HAP-1 (cell line): ENCODE measurements around the gene CRHR1.

ENCODE experiments used
- DNase-seq, 2 experiments: peaks; one replicate each; pipeline ENCODE4 v3.0.0-alpha.2; 2016 to 2020; ENCODE audit warnings: low spot score in 2 of 2
- H3K27me3 ChIP-seq: fragments of 250-450 bp; sonication (Bioruptor Pico); 2 replicates; pipeline ENCODE4 v1.5.1; 2020; ENCODE audit warnings: low read depth, mild to moderate bottlenecking, moderate library complexity
- H3K36me3 ChIP-seq: fragments of 250-450 bp; sonication (Bioruptor Pico); replicated peaks from 2 replicates; pipeline ENCODE4 v1.5.1; 2020; ENCODE audit warnings: mild to moderate bottlenecking
- H3K4me1 ChIP-seq: fragments of 250-450 bp; sonication (Bioruptor Pico); 2 replicates; pipeline ENCODE4 v1.5.1; 2020; ENCODE audit warnings: mild to moderate bottlenecking
- H3K4me3 ChIP-seq: fragments of 250-450 bp; sonication (Bioruptor Pico); 2 replicates; pipeline ENCODE4 v1.5.1; 2020; ENCODE audit warnings: mild to moderate bottlenecking, moderate library complexity
- H3K9me3 ChIP-seq: fragments of 250-450 bp; sonication (Bioruptor Pico); 2 replicates; pipeline ENCODE4 v1.5.1; 2020; ENCODE audit warnings: mild to moderate bottlenecking, moderate library complexity
- in situ Hi-C: fragments of 300-500 bp; cut with MboI; formaldehyde crosslinking; loops from 3 replicates; pipeline ENCODE4 v1.14.3; 2020; ENCODE audit warnings: low sequenced_read_pairs, inconsistent platforms, mixed read lengths

Gene CRHR1

DNA sequence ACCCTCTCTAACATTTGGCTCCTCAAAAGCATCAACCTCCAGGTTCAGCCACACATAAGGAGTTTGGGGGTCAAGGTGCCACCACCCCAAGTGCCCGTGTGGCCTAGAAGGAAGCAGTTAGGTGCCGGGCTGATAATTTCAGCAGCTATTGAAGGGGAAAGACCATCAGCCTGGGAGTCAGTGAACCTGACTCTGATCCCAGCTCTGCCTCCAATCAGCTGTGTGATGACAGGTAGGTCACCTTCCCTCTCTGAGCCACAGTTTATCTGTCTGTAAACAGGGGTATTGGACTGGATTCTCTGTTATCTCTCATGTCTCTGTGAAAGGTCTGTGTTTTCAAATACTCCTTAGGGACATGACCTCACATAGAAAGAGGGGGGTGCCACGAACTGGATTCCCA is 3.9 kb downstream of the CRHR1 start:
- peaks cover 49% of the 10 kb centered on the region for H3K27me3 ChIP-seq
- DNase-seq, result no peak
- peaks cover 5% of the 10 kb centered on the region for H3K4me1 ChIP-seq
- no peak overlapping the region for H3K4me3 ChIP-seq
- H3K9me3 ChIP-seq, result no peaks in the 10 kb centered on the region
- in situ Hi-C loops, result no loop called here
- H3K36me3 ChIP-seq, result no peaks in the 10 kb centered on the region

DNA sequence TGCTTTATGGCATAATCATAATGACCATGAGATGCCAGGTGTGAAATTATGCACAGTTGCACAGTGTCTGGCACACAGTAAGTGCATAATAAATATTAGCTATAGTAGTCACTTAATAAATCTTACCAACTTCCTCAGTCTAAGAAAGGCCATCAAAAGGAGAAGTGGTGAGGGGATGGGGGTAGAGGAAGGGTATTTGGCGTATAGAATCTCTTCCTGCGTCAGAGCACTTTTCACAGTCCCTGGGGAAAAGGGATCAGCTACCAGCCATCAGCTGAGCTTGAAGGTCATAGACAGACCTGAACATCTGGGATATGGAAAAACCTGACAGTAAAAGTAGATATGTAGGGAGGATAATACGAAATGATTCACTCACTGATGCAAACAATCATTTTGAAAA is 5.8 kb downstream of the CRHR1 start:
- Histone ChIP-seq H3K4me3 (no peak overlapping the region), H3K27me3 (peaks cover 50% of the 10 kb centered on the region)
- no peak for DNase-seq

DNA sequence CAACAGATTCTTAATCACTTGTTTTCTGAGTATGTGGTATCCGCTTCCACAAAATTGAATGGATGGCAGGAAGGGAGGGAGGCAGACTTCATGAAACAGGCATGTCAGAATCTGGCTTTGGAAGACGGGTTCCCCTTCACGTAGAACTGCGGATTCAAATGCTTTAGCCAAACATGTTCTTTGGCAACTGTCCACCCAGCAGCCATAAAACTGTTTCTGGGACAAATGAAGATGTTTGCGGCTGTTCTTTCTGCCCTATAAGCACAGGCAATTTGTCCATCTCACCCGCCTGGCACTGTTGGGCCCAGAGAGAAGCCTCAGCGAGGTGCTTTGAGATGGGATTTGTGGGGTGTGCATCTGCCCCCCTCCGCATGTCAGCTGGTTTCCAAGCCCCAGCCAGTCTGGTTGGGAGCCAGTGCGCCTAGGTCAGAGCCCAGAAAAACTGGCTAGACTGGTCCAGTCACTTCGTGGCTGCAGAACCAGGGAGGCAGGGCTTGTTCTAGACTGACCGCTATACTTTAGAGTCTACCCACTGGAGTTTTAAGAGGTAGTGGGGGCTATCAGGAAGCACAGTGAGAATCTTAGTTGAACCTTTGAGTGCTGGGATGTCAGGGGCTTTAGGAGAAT is 6.3 kb downstream of the CRHR1 start:
- Histone ChIP-seq H3K4me1 (peaks cover 5% of the 10 kb centered on the region), H3K27me3 (peaks cover 45% of the 10 kb centered on the region), H3K36me3 (no peaks in the 10 kb centered on the region), H3K9me3 (no peaks in the 10 kb centered on the region), H3K4me3 (no peak overlapping the region)
- in situ Hi-C loops, result no loop called here
- DNase-seq, result no peak

More for the DNA sequence above, 5.8 kb downstream of the CRHR1 start:
- in situ Hi-C loops, result no loop called here
- Histone ChIP-seq H3K36me3 (no peaks in the 10 kb centered on the region), H3K9me3 (no peaks in the 10 kb centered on the region), H3K4me1 (peaks cover 5% of the 10 kb centered on the region)

DNA sequence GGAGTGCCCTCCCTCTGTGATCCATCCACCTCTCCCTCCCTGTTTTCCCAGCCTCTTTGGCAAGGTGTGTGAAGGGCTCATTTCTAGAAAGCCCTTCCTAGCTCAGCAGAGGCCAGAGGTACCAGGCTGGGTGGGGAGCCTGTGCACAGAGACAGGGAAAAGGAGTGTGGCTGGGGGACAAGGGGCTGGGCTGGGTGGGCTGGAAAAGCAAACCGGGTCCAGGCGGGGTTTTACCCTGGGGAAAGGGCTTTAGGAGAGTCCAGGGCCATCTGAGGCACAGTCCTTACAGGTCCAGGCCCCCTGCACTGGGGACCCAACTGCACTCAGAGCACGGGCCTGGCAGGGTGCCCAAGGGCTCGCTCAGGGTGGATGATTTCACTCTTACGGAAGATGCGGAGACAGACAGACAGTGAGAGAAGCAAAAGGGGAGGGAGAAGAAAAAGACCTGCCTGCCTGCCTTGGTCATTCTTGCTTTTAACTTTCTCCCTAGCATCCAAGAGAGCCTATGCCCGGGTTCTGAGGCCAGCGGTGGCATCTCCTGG is 7.0 kb downstream of the CRHR1 start:
- H3K4me1 ChIP-seq, result peaks cover 5% of the 10 kb centered on the region
- no peak overlapping the region for H3K4me3 ChIP-seq
- H3K36me3 ChIP-seq, result no peaks in the 10 kb centered on the region
- DNase-seq, result no peak
- H3K27me3 ChIP-seq, result peaks cover 45% of the 10 kb centered on the region
- H3K9me3 ChIP-seq, result no peaks in the 10 kb centered on the region
- in situ Hi-C loops, result no loop called here

DNA sequence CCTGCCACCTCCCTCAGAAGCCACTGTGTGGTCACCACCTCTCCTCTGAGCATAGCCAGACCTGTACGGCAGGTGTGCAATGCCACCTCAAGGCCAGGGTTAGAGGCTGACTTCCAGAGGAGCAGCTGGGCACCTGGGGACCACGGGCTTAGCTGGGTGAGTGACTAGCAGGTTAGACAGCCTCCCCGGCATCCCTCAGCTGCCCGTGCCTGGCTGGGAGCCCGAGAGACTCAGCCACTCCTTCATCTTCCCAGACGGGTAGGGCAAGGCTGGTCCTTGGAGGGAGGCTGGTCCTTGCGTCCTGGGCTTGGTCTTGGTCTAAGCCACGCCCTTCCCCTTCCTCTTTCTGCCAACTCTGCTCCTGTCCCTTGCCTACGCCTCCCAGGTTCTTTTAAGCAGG is 7.8 kb downstream of the CRHR1 start:
- H3K4me1 ChIP-seq, result peaks cover 4% of the 10 kb centered on the region
- DNase-seq, result no peak
- in situ Hi-C loops, result no loop called here
- no peaks in the 10 kb centered on the region for H3K9me3 ChIP-seq
- H3K27me3 ChIP-seq, result peaks cover 48% of the 10 kb centered on the region
- H3K4me3 ChIP-seq, result no peak overlapping the region
- H3K36me3 ChIP-seq, result no peaks in the 10 kb centered on the region

DNA sequence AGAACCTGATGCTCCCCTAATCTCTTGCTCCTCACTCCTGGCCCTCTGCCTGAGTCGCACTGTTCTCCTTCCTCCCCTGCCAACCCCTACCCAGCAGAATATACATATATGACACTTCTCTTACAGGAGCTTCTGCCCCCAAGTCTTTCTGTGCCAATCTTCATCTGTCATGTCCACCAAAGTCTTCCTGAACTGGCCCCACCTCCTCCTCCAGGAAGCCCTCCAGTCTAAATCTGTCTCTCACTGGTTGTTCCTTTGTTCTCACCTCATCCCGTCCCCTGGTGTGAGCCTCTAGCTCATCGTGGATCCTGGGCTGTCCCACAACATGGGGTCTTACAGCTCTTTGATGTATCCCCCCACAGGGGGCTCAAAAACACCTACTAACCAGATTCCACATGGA is 8.3 kb downstream of the CRHR1 start:
- DNase-seq, result no peak
- in situ Hi-C loops, result no loop called here
- H3K9me3 ChIP-seq, result no peaks in the 10 kb centered on the region
- peaks cover 48% of the 10 kb centered on the region for H3K27me3 ChIP-seq
- no peak overlapping the region for H3K4me3 ChIP-seq
- no peaks in the 10 kb centered on the region for H3K36me3 ChIP-seq
- peaks cover under 1% of the 10 kb centered on the region; the same call in 1 of the 2 replicates for H3K4me1 ChIP-seq

DNA sequence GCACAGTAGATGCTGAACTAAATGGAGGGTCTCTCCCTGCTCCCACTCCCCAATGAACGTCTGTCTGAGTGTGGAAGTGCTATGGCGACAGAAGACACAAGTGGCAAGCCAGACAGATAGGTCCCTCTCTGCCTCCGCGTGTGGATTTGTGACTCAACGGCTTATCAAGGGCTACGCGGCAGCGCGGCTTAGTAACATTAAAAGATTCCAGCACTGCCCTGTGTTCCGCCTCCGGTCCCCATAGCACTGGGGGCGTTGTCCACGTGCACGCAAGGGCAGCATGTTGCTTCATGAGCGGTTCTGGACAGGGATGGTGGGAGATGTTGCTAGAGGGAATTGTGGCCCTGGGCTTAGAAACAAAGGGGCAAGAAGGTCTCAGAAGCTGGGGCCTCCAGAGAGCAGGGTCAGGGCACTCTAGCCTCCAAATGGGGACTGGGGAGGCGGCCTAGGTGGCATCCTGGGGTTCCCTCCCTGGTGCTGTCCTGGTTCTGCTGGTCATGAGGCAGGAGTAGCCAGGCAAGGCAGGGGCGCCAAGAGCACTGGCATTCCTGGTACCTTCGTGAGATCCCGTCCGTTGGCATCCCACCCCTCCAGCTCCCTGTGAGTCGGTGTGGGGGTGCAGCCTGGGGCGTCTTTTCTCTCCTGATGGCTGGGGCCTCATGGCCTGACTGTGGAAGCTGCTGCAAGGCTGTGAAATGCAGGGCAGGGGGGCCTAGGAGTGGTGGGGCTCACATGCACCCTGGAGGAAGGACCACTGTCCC is 9.1 kb downstream of the CRHR1 start:
- Histone ChIP-seq H3K36me3 (no peaks in the 10 kb centered on the region), H3K9me3 (no peaks in the 10 kb centered on the region), H3K27me3 (peaks cover 48% of the 10 kb centered on the region), H3K4me3 (no peak overlapping the region), H3K4me1 (no peaks in the 10 kb centered on the region)
- DNase-seq, result no peak
- in situ Hi-C loops, result no loop called here

DNA sequence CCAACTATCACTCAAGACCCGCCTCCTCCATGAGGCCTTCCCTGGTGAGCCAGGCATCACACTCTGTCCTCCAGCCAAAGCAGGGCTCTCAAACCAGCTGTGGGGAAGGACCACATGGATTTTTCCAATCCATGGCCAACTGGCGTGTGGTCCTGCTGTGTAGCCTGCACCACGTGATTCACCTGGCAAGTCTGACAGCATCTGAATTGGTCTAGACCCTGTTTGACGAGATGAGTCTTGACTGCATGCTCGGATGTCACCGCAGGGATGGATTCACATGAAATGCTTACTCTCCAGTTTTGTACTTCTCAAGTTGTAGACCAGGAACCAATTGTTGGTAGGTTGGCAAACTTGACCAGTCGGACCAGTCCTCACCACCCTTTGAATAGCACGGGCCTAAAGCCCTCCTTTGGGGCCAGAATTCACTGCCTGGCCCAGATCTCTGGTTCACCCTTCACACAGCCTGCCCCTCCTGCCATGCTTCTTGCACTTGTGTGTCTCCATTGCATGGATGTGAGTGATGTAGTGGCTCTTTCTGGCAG is 9.9 kb downstream of the CRHR1 start:
- in situ Hi-C loops, result no loop called here
- Histone ChIP-seq H3K9me3 (no peaks in the 10 kb centered on the region), H3K4me1 (no peaks in the 10 kb centered on the region), H3K27me3 (peaks cover 45% of the 10 kb centered on the region), H3K36me3 (no peaks in the 10 kb centered on the region), H3K4me3 (no peak overlapping the region)
- no peak for DNase-seq

DNA sequence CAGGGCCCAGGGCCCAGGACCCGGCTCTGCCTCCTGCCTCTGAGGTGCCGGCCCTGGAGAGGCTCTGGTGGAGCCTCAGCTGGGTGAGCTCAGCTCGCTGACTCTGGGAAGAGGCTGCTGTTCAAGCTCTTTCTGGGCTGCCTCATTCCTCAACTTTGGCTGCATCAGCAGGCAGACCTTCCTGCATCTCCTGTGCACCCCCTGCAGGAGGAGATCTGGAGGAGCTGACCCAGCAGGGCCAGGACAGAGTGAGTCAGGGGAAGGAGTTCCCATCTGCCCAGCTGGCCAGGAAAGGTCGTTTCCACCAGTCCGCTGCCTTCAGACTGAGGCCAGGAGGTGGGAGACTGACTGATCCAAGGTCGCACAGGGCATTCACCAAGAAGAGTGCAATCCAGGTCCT is 10.7 kb downstream of the CRHR1 start:
- Histone ChIP-seq H3K36me3 (no peaks in the 10 kb centered on the region), H3K27me3 (peaks cover 39% of the 10 kb centered on the region), H3K4me3 (no peak overlapping the region), H3K9me3 (no peaks in the 10 kb centered on the region), H3K4me1 (no peaks in the 10 kb centered on the region)
- no peak for DNase-seq
- in situ Hi-C loops, result no loop called here

DNA sequence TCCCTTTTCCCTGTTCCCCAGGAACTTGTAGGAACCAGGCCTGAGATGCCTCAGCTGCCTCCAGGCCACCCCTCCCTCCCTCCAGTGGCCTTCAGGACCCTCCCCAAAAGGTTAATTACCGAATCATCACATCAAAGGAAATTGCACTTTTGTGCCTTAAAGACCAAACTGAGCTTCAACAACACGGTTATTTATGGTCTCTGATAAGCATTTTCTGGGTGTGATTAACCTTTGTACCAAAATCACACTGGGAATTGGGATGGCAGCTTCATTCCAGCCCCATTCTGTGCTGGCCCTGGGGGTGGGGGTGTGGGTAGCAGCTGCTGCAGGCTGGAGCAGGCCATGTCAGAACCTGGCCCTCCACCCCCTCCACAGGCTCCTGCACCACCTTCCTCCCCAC is 16.7 kb downstream of the CRHR1 start:
- Histone ChIP-seq H3K4me1 (no peaks in the 10 kb centered on the region), H3K36me3 (no peaks in the 10 kb centered on the region), H3K27me3 (peaks cover 40% of the 10 kb centered on the region), H3K4me3 (no peak overlapping the region), H3K9me3 (no peaks in the 10 kb centered on the region)
- in situ Hi-C loops, result no loop called here
- no peak for DNase-seq

DNA sequence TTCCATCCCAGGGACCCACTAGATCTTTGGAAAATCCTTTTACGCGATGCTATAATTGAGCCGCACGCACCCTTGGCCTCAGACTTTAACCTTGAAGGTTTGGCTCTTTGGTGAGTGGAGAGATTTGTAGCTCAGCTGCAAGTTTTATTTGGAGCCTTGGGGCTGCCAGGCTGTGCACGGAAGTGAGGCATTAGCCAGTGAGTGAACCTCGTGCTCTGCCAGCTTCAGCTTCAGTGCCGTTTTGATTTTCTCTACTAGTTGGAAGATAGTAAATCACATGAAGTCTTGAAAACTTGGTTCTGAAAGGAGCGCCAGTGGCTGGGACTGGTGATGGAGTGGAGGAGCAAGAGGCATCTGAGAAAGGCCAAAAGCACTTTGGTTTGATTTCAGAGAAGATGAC is 17.3 kb downstream of the CRHR1 start:
- Histone ChIP-seq H3K9me3 (no peaks in the 10 kb centered on the region), H3K4me3 (no peak overlapping the region), H3K36me3 (no peaks in the 10 kb centered on the region), H3K4me1 (no peaks in the 10 kb centered on the region), H3K27me3 (peaks cover 43% of the 10 kb centered on the region)
- in situ Hi-C loops, result no loop called here
- no peak for DNase-seq

DNA sequence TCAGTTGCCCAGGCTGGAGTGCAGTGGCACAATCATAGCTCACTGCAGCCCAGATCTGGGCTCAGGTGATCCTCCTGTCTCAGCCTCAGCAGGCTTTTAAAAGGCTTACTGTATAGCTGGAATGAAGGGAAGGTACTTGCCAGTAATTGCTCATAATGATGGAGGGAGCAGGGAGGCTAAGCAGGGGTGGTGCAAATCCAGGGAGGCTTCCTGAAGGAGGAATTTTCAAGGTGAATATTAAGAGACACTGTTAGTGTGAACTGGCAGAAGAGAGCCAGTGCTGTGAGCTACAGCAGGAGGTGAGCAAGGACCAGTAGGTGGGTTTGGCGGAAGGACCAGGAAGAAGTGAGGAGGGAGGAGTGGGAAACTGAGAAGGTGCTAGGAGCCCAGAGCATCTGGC is 24.7 kb downstream of the CRHR1 start:
- Histone ChIP-seq H3K4me1 (no peaks in the 10 kb centered on the region), H3K36me3 (no peaks in the 10 kb centered on the region), H3K4me3 (no peak overlapping the region), H3K27me3 (peaks cover 43% of the 10 kb centered on the region), H3K9me3 (no peaks in the 10 kb centered on the region)
- no peak for DNase-seq
- in situ Hi-C loops, result no loop called here

DNA sequence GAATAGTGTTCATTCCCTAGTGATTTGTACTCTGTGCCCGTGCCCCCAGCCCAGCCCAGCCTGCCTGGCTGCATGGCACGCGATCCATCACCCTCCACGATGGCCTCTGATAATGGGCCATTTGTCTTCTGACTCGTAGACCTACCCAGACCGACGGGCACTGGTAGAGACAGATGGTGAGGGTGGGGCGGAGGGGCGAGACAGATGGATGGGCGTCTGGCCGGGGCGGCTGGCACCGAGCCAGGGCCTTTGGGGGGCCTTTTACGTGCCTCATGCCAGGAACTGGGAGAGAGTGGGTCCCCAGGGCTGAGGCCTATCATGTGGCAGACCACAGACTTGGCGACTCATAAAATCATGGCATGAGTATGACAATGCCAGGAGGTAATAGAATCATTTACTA is 25.4 kb downstream of the CRHR1 start:
- DNase-seq, result no peak
- in situ Hi-C loops, result no loop called here

DNA sequence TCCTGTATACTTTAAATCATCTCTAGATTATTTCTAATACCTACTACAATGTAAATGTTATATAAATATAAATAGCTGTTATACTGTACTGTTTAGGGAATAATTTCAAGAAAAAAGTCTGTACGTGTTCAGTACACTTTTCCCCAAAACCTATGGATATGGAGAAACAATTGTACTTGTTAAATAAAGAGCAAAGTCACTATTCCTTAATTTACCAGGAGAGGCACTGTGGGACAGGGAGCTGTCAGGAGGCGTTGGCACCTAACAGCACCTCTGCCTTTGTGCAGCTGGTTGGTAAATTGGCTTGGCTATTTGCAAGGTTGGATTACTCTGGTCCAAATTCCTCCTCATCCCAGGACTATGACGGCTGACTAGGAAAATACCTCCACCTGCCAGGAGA is 28.0 kb downstream of the CRHR1 start:
- H3K27me3 ChIP-seq, result peaks cover 13% of the 10 kb centered on the region
- H3K4me1 ChIP-seq, result no peaks in the 10 kb centered on the region
- no peaks in the 10 kb centered on the region for H3K36me3 ChIP-seq
- in situ Hi-C loops, result no loop called here
- no peak for DNase-seq
- H3K9me3 ChIP-seq, result no peaks in the 10 kb centered on the region
- no peak overlapping the region for H3K4me3 ChIP-seq

More for the DNA sequence above, 25.4 kb downstream of the CRHR1 start:
- no peaks in the 10 kb centered on the region for H3K36me3 ChIP-seq
- no peaks in the 10 kb centered on the region for H3K4me1 ChIP-seq
- H3K27me3 ChIP-seq, result peaks cover 39% of the 10 kb centered on the region
- H3K4me3 ChIP-seq, result no peak overlapping the region
- no peaks in the 10 kb centered on the region for H3K9me3 ChIP-seq
